ENCODE measurements around the gene TUBB4A. TPM values are rescaled to one million over a fixed set of nuclear protein-coding genes. Genes with fewer than 3 reads are reported as not detected.

The TUBB4A gene
- total and polyA plus RNA-seq, 8 donors = 1.1 to 5.5 (median 2.7) TPM

GRCh38 chr19:6446452-6446851 is 55.7 kb downstream of the TUBB4A start:
- Histone ChIP-seq H3K4me3 (no peak overlapping the region), H3K27ac (no peak overlapping the region), H3K36me3 (peaks cover 0 to 1% (median 0%) of the 10 kb centered on the region in 3 donors), H3K27me3 (no peaks in the 10 kb centered on the region), H3K9me3 (no peaks in the 10 kb centered on the region), H3K4me1 (no peaks in the 10 kb centered on the region)
- no peak for ATAC-seq
- intact Hi-C loops (cut with DNase I) = no loop called here
- WGBS, 2 donors = 98 to 99% methylated on average over 3 of the region's 3 CpGs
- TF ChIP-seq CTCF (IDR thresholded peaks at IDR 0.05) = no peak
- no peak for DNase-seq
- FAIRE-seq = no peak

Other genes with a start within 250 kb of the TUBB4A start
- 10 to 100 TPM; 21.6 to 37.5 (median 25.4) TPM for gene MLLT1, start 222.3 kb downstream of the TUBB4A start, total RNA-seq
- 10 to 100 TPM; 19.6 to 28.6 TPM for gene MLLT1, start 222.3 kb downstream of the TUBB4A start, polyA plus RNA-seq
- not detected for gene ACER1, start 168.7 kb downstream of the TUBB4A start, total RNA-seq
- not detected for gene ACER1, start 168.7 kb downstream of the TUBB4A start, polyA plus RNA-seq
- gene CLPP, start 140.8 kb downstream of the TUBB4A start, total RNA-seq = 10 to 100 TPM; 29.1 to 39.5 (median 31.5) TPM
- 10 to 100 TPM; 34.8 to 39.8 TPM for gene CLPP, start 140.8 kb downstream of the TUBB4A start, polyA plus RNA-seq
- gene ALKBH7, start 129.5 kb downstream of the TUBB4A start, total RNA-seq = 10 to 100 TPM; 35.2 to 69.4 (median 53.4) TPM
- gene ALKBH7, start 129.5 kb downstream of the TUBB4A start, polyA plus RNA-seq = 10 to 100 TPM; 29.3 to 61.4 TPM
- 1 to 10 TPM in 2 of 6 donors, under 1 TPM in 4; 0.64 to 1.4 (median 0.81) TPM for gene PSPN, start 126.4 kb downstream of the TUBB4A start, total RNA-seq
- gene PSPN, start 126.4 kb downstream of the TUBB4A start, polyA plus RNA-seq = 1 to 10 TPM; 1.0 to 1.1 TPM
- gene GTF2F1, start 109.1 kb downstream of the TUBB4A start, total RNA-seq = 10 to 100 TPM; 28.3 to 39.5 (median 32.8) TPM
- gene GTF2F1, start 109.1 kb downstream of the TUBB4A start, polyA plus RNA-seq = 10 to 100 TPM; 40.9 to 49.3 TPM
- 100 to 1,000 TPM in 1 of 6 donors, 10 to 100 TPM in 5; 67.2 to 119 (median 93.1) TPM for gene KHSRP, start 77.5 kb downstream of the TUBB4A start, total RNA-seq
- gene KHSRP, start 77.5 kb downstream of the TUBB4A start, polyA plus RNA-seq = 10 to 100 TPM; 69.7 to 98.2 TPM
- under 1 TPM in 4 of 6 donors, not detected in 2; 0.12 to 0.20 (median 0.15) TPM for gene SLC25A41, start 68.5 kb downstream of the TUBB4A start, total RNA-seq
- gene SLC25A41, start 68.5 kb downstream of the TUBB4A start, polyA plus RNA-seq = under 1 TPM; 0.85 to 0.91 TPM
- gene SLC25A23, start 42.5 kb downstream of the TUBB4A start, total RNA-seq = 10 to 100 TPM; 16.3 to 39.4 (median 20.0) TPM
- gene SLC25A23, start 42.5 kb downstream of the TUBB4A start, polyA plus RNA-seq = 10 to 100 TPM; 19.8 to 22.7 TPM
- gene CRB3, start 38.0 kb downstream of the TUBB4A start, total RNA-seq = 10 to 100 TPM; 22.0 to 37.7 (median 26.4) TPM
- 10 to 100 TPM; 28.5 to 28.7 TPM for gene CRB3, start 38.0 kb downstream of the TUBB4A start, polyA plus RNA-seq
- 1 to 10 TPM in 3 of 6 donors, under 1 TPM in 3; 0.51 to 3.2 (median 1.1) TPM for gene DENND1C, start 20.5 kb downstream of the TUBB4A start, total RNA-seq
- 1 to 10 TPM; 2.1 to 2.8 TPM for gene DENND1C, start 20.5 kb downstream of the TUBB4A start, polyA plus RNA-seq
- gene TNFSF9, start 28.7 kb upstream of the TUBB4A start, total RNA-seq = 1 to 10 TPM in 1 of 6 donors, under 1 TPM in 3, not detected in 2; 0.12 to 1.1 (median 0.20) TPM
- not detected for gene TNFSF9, start 28.7 kb upstream of the TUBB4A start, polyA plus RNA-seq
- gene CD70, start 88.8 kb upstream of the TUBB4A start, total RNA-seq = under 1 TPM in 1 of 6 donors, not detected in 5; 0.16 TPM
- not detected for gene CD70, start 88.8 kb upstream of the TUBB4A start, polyA plus RNA-seq
- gene TNFSF14, start 167.9 kb upstream of the TUBB4A start, total RNA-seq = 1 to 10 TPM in 2 of 6 donors, under 1 TPM in 3, not detected in 1; 0.67 to 5.9 (median 0.98) TPM
- 1 to 10 TPM; 1.9 to 5.6 TPM for gene TNFSF14, start 167.9 kb upstream of the TUBB4A start, polyA plus RNA-seq
- gene C3, start 218.3 kb upstream of the TUBB4A start, total RNA-seq = 1,000 to 10,000 TPM in 2 of 6 donors, 100 to 1,000 TPM in 3, 10 to 100 TPM in 1; 67.7 to 3,753 (median 558) TPM
- 1,000 to 10,000 TPM in 1 of 2 donors, 100 to 1,000 TPM in 1; 447 to 1,383 TPM for gene C3, start 218.3 kb upstream of the TUBB4A start, polyA plus RNA-seq
- gene GPR108, start 235.3 kb upstream of the TUBB4A start, total RNA-seq = 10 to 100 TPM; 46.1 to 62.6 (median 52.0) TPM
- gene GPR108, start 235.3 kb upstream of the TUBB4A start, polyA plus RNA-seq = 100 to 1,000 TPM; 108 to 154 TPM
- gene TRIP10, start 237.4 kb upstream of the TUBB4A start, total RNA-seq = 10 to 100 TPM; 16.4 to 36.8 (median 21.9) TPM
- 100 to 1,000 TPM in 1 of 2 donors, 10 to 100 TPM in 1; 92.1 to 102 TPM for gene TRIP10, start 237.4 kb upstream of the TUBB4A start, polyA plus RNA-seq

Measured in pancreas (tissue), 10 donors.